Neural cell (in vitro differentiated cells): Measurements from ENCODE around the gene SERPINB10.

Source experiments
- EP300 ChIP-seq: fragments of 450-650 bp; conservative IDR thresholded peaks from 2 replicates; pipeline ENCODE4 v1.6.1; 2014; ENCODE audit warnings: antibody characterized with exemption, mild to moderate bottlenecking, moderate library complexity; ENCODE audit not compliant: poor library complexity, severe bottlenecking
- EZH2 ChIP-seq: fragments of 200-600, 300-800 bp; shearing (Covaris generic), sonication (generic); IDR thresholded peaks from 2 replicates; pipeline ENCODE4 v1.6.1; 2014; ENCODE audit warnings: antibody characterized with exemption, low read length, borderline replicate concordance, mild to moderate bottlenecking; ENCODE audit not compliant: insufficient read depth, poor library complexity, severe bottlenecking
- MXI1 ChIP-seq: fragments of 450-650 bp; conservative IDR thresholded peaks from 2 replicates; pipeline ENCODE4 v1.6.1; 2014; ENCODE audit warnings: antibody characterized with exemption, mild to moderate bottlenecking; ENCODE audit not compliant: poor library complexity, severe bottlenecking
- RAD21 ChIP-seq: fragments of 450-650 bp; conservative IDR thresholded peaks from 2 replicates; pipeline ENCODE4 v1.6.1; 2014; ENCODE audit warnings: antibody characterized with exemption, mild to moderate bottlenecking, moderate library complexity
- SMC3 ChIP-seq: fragments of 450-650 bp; conservative IDR thresholded peaks from 2 replicates; pipeline ENCODE4 v1.6.1; 2014; ENCODE audit warnings: antibody characterized with exemption, mild to moderate bottlenecking, moderate library complexity; ENCODE audit not compliant: poor library complexity
- TAF1 ChIP-seq: IDR thresholded peaks from 2 replicates; pipeline ENCODE4 v1.6.1; 2012; ENCODE audit warnings: low read depth
- TF ChIP-seq, protein P1 (sequence below): fragments of 450-650 bp; IDR thresholded peaks from 2 replicates; pipeline ENCODE4 v1.5.1; 2014; ENCODE audit warnings: antibody characterized with exemption, mild to moderate bottlenecking, moderate library complexity; ENCODE audit not compliant: poor library complexity, severe bottlenecking
- TF ChIP-seq, protein P2 (sequence below): IDR thresholded peaks from 2 replicates; pipeline ENCODE4 v1.6.1; 2012; ENCODE audit warnings: borderline replicate concordance

DNA sequence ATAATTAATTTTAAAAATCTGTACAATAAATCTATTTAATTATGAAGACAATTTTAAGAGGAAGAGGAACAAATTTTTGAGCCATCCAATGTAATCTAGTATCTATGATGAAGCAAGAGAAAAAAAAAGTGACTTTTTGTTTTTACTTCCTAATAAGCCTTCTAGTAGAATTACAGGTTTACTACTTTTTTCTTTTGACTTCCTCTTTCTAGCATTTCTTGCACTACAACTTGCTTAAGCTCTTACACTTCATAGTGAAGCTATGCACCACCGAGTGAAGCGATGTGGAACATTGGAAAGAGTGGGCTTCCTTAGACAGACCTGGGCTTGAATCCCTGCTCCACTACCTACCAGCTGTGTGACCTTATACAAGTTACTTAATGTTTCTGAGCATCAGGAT lies 18.1 kb upstream of the SERPINB10 start:
- TF ChIP-seq MXI1 (no peak), EZH2 (no peak), EP300 (no peak), TAF1 (no peak), RAD21 (no peak), SMC3 (no peak)
- TF ChIP-seq, protein P1, sequence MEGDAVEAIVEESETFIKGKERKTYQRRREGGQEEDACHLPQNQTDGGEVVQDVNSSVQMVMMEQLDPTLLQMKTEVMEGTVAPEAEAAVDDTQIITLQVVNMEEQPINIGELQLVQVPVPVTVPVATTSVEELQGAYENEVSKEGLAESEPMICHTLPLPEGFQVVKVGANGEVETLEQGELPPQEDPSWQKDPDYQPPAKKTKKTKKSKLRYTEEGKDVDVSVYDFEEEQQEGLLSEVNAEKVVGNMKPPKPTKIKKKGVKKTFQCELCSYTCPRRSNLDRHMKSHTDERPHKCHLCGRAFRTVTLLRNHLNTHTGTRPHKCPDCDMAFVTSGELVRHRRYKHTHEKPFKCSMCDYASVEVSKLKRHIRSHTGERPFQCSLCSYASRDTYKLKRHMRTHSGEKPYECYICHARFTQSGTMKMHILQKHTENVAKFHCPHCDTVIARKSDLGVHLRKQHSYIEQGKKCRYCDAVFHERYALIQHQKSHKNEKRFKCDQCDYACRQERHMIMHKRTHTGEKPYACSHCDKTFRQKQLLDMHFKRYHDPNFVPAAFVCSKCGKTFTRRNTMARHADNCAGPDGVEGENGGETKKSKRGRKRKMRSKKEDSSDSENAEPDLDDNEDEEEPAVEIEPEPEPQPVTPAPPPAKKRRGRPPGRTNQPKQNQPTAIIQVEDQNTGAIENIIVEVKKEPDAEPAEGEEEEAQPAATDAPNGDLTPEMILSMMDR: no peak
- TF ChIP-seq, protein P2, sequence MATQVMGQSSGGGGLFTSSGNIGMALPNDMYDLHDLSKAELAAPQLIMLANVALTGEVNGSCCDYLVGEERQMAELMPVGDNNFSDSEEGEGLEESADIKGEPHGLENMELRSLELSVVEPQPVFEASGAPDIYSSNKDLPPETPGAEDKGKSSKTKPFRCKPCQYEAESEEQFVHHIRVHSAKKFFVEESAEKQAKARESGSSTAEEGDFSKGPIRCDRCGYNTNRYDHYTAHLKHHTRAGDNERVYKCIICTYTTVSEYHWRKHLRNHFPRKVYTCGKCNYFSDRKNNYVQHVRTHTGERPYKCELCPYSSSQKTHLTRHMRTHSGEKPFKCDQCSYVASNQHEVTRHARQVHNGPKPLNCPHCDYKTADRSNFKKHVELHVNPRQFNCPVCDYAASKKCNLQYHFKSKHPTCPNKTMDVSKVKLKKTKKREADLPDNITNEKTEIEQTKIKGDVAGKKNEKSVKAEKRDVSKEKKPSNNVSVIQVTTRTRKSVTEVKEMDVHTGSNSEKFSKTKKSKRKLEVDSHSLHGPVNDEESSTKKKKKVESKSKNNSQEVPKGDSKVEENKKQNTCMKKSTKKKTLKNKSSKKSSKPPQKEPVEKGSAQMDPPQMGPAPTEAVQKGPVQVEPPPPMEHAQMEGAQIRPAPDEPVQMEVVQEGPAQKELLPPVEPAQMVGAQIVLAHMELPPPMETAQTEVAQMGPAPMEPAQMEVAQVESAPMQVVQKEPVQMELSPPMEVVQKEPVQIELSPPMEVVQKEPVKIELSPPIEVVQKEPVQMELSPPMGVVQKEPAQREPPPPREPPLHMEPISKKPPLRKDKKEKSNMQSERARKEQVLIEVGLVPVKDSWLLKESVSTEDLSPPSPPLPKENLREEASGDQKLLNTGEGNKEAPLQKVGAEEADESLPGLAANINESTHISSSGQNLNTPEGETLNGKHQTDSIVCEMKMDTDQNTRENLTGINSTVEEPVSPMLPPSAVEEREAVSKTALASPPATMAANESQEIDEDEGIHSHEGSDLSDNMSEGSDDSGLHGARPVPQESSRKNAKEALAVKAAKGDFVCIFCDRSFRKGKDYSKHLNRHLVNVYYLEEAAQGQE: no peak
